ENCODE measurements around the gene NUDT3. TPM values are rescaled to one million over a fixed set of nuclear protein-coding genes. Genes with fewer than 3 reads are reported as not detected.
"Not testable (repeated sequence)": the region's sequence is repeated elsewhere in the genome, so short reads cannot be mapped to it uniquely, and the experiment has no call there.

NUDT3 gene
- total RNA-seq, 4 donors from 2014 or later = 17.3 to 28.1 (median 20.6) TPM

DNA sequence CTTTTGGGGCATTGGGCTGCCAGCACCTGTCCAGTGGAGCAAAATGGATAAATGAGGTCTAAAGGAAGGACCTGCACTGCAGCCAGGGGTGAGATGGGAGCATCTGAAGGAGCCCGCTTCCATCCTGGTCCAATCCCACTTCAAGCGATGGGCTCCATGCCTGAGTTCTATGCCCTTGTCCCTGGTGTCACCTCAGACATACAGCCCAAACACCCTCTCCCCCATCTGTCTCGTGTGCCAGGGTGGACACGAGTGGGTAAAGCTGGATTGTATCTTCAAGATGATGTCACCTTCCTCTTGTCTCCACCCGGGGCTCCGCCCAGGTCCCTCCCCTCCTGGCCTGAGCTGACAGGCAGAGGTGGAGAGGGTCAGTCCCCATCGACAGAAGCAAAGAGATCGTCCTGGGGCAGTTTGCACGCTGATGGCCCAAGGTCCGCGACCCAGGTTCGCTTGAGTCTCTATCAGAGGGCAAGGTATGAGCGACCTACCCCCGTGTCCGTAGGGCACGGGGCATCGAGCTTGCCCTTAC, 144.2 kb downstream of the NUDT3 start:
- Histone ChIP-seq H3K27me3 (no peaks in the 10 kb centered on the region), H3K9me3 (no peaks in the 10 kb centered on the region), H3K4me1 (peaks cover 0 to 30% (median 10%) of the 10 kb centered on the region in 4 donors), H3K27ac (peak overlapping the region; percentile 81 to 95 (median 92)), H3K36me3 (no peaks in the 10 kb centered on the region), H3K4me3 (peak overlapping the region; percentile 70 to 89 (median 75))
- peak; percentile 63 to 82 (median 73) for DNase-seq
- no peak for TF ChIP-seq POLR2A (IDR thresholded peaks at IDR 0.05)
- TF ChIP-seq, protein P1, sequence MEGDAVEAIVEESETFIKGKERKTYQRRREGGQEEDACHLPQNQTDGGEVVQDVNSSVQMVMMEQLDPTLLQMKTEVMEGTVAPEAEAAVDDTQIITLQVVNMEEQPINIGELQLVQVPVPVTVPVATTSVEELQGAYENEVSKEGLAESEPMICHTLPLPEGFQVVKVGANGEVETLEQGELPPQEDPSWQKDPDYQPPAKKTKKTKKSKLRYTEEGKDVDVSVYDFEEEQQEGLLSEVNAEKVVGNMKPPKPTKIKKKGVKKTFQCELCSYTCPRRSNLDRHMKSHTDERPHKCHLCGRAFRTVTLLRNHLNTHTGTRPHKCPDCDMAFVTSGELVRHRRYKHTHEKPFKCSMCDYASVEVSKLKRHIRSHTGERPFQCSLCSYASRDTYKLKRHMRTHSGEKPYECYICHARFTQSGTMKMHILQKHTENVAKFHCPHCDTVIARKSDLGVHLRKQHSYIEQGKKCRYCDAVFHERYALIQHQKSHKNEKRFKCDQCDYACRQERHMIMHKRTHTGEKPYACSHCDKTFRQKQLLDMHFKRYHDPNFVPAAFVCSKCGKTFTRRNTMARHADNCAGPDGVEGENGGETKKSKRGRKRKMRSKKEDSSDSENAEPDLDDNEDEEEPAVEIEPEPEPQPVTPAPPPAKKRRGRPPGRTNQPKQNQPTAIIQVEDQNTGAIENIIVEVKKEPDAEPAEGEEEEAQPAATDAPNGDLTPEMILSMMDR (IDR thresholded peaks at IDR 0.05) = no peak

DNA sequence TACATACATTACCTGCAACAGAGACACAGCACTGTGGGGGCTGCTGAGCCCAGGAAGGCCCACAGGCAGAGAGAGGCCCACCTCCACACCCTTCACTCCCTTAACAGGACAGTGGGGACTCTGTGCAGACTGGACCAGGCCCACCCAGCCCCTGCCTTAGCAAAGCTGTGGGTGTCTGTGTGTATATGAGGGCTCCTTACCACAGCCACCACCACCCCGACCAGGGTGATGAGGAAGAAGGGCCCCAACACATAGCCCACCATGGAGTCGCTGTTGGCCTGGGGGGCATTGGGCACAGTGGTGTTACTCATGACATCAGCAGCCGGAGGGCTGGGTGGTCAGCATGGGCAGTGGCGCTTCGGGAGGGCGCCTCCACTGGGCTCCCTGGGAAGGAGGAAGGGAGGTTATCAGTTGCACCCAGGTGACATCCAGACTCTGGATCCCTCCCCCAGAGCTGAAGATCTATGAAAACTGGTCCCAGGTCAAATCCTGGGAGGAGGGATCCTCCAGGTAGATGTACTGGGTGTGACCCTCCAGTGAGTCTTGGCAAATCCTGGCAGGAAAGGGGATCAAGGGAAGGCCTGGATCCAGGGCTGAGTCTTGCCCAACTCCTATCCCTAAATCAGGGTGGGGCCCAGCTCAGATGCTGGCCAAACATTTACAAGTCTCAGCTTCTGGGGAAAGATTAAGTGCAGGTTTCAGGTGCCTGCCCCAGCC, 144.8 kb downstream of the NUDT3 start:
- no peaks in the 10 kb centered on the region for H3K9me3 ChIP-seq
- TF ChIP-seq, protein P1 (IDR thresholded peaks at IDR 0.05) = no peak
- TF ChIP-seq POLR2A (IDR thresholded peaks at IDR 0.05) = no peak
- H3K4me3 ChIP-seq = peak overlapping the region in 1 of 4 donors; percentile 72
- H3K36me3 ChIP-seq = peaks cover 0 to 1% (median 0%) of the 10 kb centered on the region in 3 donors
- no peak for DNase-seq
- peaks cover 0 to 30% (median 10%) of the 10 kb centered on the region in 4 donors for H3K4me1 ChIP-seq
- no peaks in the 10 kb centered on the region for H3K27me3 ChIP-seq
- H3K27ac ChIP-seq = peak overlapping the region; percentile 81 to 95 (median 92)

DNA sequence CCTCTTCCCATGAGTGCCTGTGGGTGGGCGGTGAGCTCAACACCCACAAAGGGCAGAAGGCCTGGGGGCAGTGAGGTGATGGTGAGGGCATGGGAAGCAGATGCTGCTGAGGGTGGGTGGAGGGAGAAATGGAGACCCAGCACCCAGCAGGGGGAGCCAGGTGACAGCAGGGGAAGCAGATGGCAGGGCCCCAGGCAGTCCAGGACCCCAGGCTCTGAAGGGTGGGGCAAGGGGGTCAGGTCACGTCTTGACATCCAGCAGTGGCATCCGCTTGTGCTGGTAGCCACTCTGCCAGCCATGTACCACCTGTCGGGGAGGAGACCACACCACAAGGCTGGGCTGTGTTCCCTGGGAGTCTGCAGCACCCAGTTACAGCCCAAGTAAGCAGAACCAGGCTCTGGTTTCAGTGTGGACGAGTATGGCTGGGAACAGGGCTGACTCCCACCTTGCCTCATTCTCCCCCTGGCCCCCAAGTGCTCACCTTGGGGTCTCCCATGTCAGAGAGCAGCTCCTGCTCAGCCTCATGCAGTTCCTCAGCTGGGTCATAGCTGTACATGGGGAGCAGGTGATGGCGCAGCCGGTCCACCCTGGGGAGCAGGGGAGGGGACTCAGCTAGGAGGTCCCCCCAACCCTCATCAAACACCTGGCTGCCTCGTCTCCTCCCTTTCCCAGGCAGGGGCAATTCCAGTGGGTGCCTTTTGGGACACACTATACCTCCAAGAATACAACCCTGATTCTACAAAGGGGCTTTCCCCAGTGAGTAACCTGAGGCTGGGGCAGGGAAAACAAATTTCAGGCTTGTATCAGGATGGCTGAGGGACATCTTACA, 145.7 kb downstream of the NUDT3 start:
- Histone ChIP-seq H3K27ac (peak overlapping the region in 2 of 4 donors; percentile 43 to 94), H3K4me3 (no peak overlapping the region), H3K4me1 (peaks cover 0 to 30% (median 10%) of the 10 kb centered on the region in 4 donors), H3K9me3 (no peaks in the 10 kb centered on the region), H3K27me3 (no peaks in the 10 kb centered on the region), H3K36me3 (peaks cover 0 to 9% (median 0%) of the 10 kb centered on the region in 3 donors)
- no peak for TF ChIP-seq POLR2A (IDR thresholded peaks at IDR 0.05)
- TF ChIP-seq, protein P1 (IDR thresholded peaks at IDR 0.05) = peak; percentile 13 to 39 (median 22)
- peak in 2 of 3 donors; percentile 58 to 73 for DNase-seq

DNA sequence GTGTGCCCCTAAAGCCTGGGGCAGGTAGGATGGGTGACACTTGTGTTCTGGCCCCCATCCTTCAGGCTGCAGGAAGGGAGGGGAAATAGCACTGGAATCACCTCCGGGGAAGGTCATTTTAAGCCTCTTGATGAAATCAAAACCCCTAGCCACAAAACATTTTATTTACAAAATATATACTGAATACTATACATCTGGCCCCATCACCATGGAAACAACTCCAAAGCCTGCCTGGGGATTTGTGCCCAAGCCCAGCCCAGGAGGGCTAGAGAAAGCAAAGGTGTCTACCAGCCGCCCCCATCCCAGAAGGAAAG, 146.3 kb downstream of the NUDT3 start:
- no peaks in the 10 kb centered on the region for H3K27me3 ChIP-seq
- no peak for TF ChIP-seq POLR2A (IDR thresholded peaks at IDR 0.05)
- TF ChIP-seq, protein P1 (IDR thresholded peaks at IDR 0.05) = no peak
- DNase-seq = no peak
- H3K4me3 ChIP-seq = no peak overlapping the region
- H3K27ac ChIP-seq = peak overlapping the region in 1 of 4 donors; percentile 43
- peaks cover 0 to 15% (median 0%) of the 10 kb centered on the region in 3 donors for H3K36me3 ChIP-seq
- peaks cover 0 to 30% (median 10%) of the 10 kb centered on the region in 4 donors for H3K4me1 ChIP-seq
- no peaks in the 10 kb centered on the region for H3K9me3 ChIP-seq

DNA sequence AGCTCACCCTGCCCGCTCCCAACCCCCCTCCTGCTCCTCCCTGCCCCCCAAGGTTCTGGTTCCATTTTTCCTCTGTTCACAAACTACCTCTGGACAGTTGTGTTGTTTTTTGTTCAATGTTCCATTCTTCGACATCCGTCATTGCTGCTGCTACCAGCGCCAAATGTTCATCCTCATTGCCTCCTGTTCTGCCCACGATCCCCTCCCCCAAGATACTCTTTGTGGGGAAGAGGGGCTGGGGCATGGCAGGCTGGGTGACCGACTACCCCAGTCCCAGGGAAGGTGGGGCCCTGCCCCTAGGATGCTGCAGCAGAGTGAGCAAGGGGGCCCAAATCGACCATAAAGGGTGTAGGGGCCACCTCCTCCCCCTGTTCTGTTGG, 146.7 kb downstream of the NUDT3 start:
- not testable (repeated sequence) for H3K27ac ChIP-seq, DNase-seq, H3K27me3 ChIP-seq, H3K9me3 ChIP-seq, H3K4me3 ChIP-seq
- H3K4me1 ChIP-seq = peaks cover 0 to 30% (median 10%) of the 10 kb centered on the region in 4 donors
- H3K36me3 ChIP-seq = peaks cover 0 to 19% (median 0%) of the 10 kb centered on the region in 3 donors

DNA sequence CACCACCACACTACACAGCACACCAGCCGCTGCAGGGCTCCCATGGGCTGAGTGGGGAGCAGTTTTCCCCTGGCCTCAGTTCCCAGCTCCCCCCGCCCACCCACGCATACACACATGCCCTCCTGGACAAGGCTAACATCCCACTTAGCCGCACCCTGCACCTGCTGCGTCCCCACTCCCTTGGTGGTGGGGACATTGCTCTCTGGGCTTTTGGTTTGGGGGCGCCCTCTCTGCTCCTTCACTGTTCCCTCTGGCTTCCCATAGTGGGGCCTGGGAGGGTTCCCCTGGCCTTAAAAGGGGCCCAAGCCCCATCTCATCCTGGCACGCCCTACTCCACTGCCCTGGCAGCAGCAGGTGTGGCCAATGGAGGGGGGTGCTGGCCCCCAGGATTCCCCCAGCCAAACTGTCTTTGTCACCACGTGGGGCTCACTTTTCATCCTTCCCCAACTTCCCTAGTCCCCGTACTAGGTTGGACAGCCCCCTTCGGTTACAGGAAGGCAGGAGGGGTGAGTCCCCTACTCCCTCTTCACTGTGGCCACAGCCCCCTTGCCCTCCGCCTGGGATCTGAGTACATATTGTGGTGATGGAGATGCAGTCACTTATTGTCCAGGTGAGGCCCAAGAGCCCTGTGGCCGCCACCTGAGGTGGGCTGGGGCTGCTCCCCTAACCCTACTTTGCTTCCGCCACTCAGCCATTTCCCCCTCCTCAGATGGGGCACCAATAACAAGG, 147.3 kb downstream of the NUDT3 start:
- DNase-seq = peak in 1 of 3 donors; percentile 34
- H3K27me3 ChIP-seq, H3K27ac ChIP-seq, H3K9me3 ChIP-seq, H3K4me3 ChIP-seq: not testable (repeated sequence)
- Histone ChIP-seq H3K4me1 (peaks cover 0 to 32% (median 10%) of the 10 kb centered on the region in 4 donors), H3K36me3 (peaks cover 0 to 21% (median 0%) of the 10 kb centered on the region in 3 donors)
